Lung microvascular endothelial cell (primary cell): ENCODE measurements around the gene HNRNPH2. TPM values are rescaled to one million over a fixed set of nuclear protein-coding genes. Genes with fewer than 3 reads are reported as not detected.

Source experiments
- DNase-seq, 2 donors: peaks; one replicate each; pipeline versions ENCODE4 v3.0.0 to v3.0.0-alpha.2; 2010; ENCODE audit warnings: low read depth in 2 of 2
- total RNA-seq: library from RNA; depleted of rRNA; stranded (reverse); fragments of >200 nt; gene quantifications from 2 replicates; pipeline ENCODE4 v1.2.1, GENCODE V29; 2014

HNRNPH2 gene
- total RNA-seq, result 65.4 and 70.6 TPM in 2 replicates

- DNase-seq, result peak; percentile 98
Observed at GRCh38 chrX:101407748-101408531, at the start of gene HNRNPH2, which contains the start of gene GLA. HNRNPH2 (plus strand) TSS chrX:101408222; CDS start chrX:101411989, 3,767 bp downstream. GLA (minus strand) TSS chrX:101407925; CDS start chrX:101407903, 22 bp downstream.

GRCh38 chrX:101359966-101360365 lies 48.1 kb upstream of the HNRNPH2 start:
- DNase-seq, result no peak

GRCh38 chrX:101360390-101360789 lies 47.6 kb upstream of the HNRNPH2 start:
- DNase-seq, result no peak

- DNase-seq, result no peak
Observed at GRCh38 chrX:101362116-101362515, 45.9 kb upstream of the HNRNPH2 start.

GRCh38 chrX:101362757-101363156 lies 45.3 kb upstream of the HNRNPH2 start:
- no peak for DNase-seq

GRCh38 chrX:101365301-101365795 lies 42.7 kb upstream of the HNRNPH2 start:
- DNase-seq, result no peak

GRCh38 chrX:101368800-101369199 lies 39.2 kb upstream of the HNRNPH2 start:
- DNase-seq, result peak in 1 of 2 donors; percentile 56

- no peak for DNase-seq
Observed at GRCh38 chrX:101369687-101370086, 38.3 kb upstream of the HNRNPH2 start.

- DNase-seq, result no peak
Observed at GRCh38 chrX:101370888-101371504, 37.0 kb upstream of the HNRNPH2 start.

- no peak for DNase-seq
Observed at GRCh38 chrX:101377547-101377946, 30.5 kb upstream of the HNRNPH2 start.

- no peak for DNase-seq
Observed at GRCh38 chrX:101383679-101384205, 24.3 kb upstream of the HNRNPH2 start.

GRCh38 chrX:101385026-101385684 lies 22.9 kb upstream of the HNRNPH2 start:
- DNase-seq, result no peak

- DNase-seq, result no peak
Observed at GRCh38 chrX:101385795-101386541, 22.1 kb upstream of the HNRNPH2 start, which contains the start of gene BTK. BTK (minus strand) TSS chrX:101386191; CDS start chrX:101375284, 10,907 bp downstream.

- DNase-seq, result no peak
Observed at GRCh38 chrX:101386542-101386885, 21.5 kb upstream of the HNRNPH2 start.

GRCh38 chrX:101388604-101389003 lies 19.4 kb upstream of the HNRNPH2 start:
- no peak for DNase-seq

- peak; percentile 89 to 91 for DNase-seq
Observed at GRCh38 chrX:101390664-101391525, 17.1 kb upstream of the HNRNPH2 start, which contains the start of gene RPL36A. RPL36A (plus strand) TSS chrX:101391011; CDS start chrX:101391044, 33 bp downstream.

- DNase-seq, result no peak
Observed at GRCh38 chrX:101391831-101392230, 16.2 kb upstream of the HNRNPH2 start.

GRCh38 chrX:101393530-101394305 lies 14.3 kb upstream of the HNRNPH2 start:
- no peak for DNase-seq

- DNase-seq, result no peak
Observed at GRCh38 chrX:101394372-101394771, 13.7 kb upstream of the HNRNPH2 start.
